IMR-90 (cell line): ENCODE data around the gene SMIM43. TPM values are rescaled to one million over a fixed set of nuclear protein-coding genes. Genes with fewer than 3 reads are reported as not detected.
A peak's percentile ranks its signal among the peaks of the same experiment; 100 is the strongest.

Experiments
- ATAC-seq: fragments of 200-7000 bp; cut with Tn5 transposase; 2 replicates; pipeline ENCODE4 v1.9.1; 2020; ENCODE audit warnings: low read depth, mild to moderate bottlenecking, moderate library complexity
- BruUV-seq: library from RNA; stranded (reverse); fragments of 400-500 nt; replicated peaks from 2 replicates; lab custom pipeline; 2021; lab: Mats Ljungman, UMichigan
- CTCF ChIA-PET: fragments of 300-600 bp; formaldehyde crosslinking; extraction: SDS; loops from one replicate; lab custom pipeline; 2021; ENCODE audit warnings: antibody characterized with exemption; lab: Yijun Ruan, JAX
- POLR2A ChIA-PET: fragments of 300-600 bp; sonication (Branson Sonifier 250); formaldehyde crosslinking; loops from one replicate; lab custom pipeline; 2022; ENCODE audit warnings: antibody characterized with exemption; ENCODE audit not compliant: unreplicated experiment; lab: Charles Lee
- DNase-seq: peaks from one replicate; pipeline ENCODE4 v3.0.0; 2013
- H2AFZ ChIP-seq: replicated peaks from 2 replicates; pipeline ENCODE3; 2013; ENCODE audit warnings: low read length, mild to moderate bottlenecking; ENCODE audit not compliant: poor library complexity
- H2AK5ac ChIP-seq: 2 replicates; pipeline ENCODE4 v1.6.1; 2013; ENCODE audit warnings: low read depth, low read length, inconsistent platforms
- H2AK9ac ChIP-seq: replicated peaks from 2 replicates; pipeline ENCODE3; 2013; ENCODE audit warnings: mild to moderate bottlenecking, low read depth, low read length, moderate library complexity; ENCODE audit not compliant: poor library complexity
- H2BK120ac ChIP-seq: 2 replicates; pipeline ENCODE4 v1.6.1; 2013; ENCODE audit warnings: low read depth, low read length, inconsistent platforms
- H2BK15ac ChIP-seq: 3 replicates; pipeline ENCODE4 v1.6.1; 2013; ENCODE audit warnings: low read depth, low read length, inconsistent platforms
- H2BK20ac ChIP-seq: 2 replicates; pipeline ENCODE4 v1.6.1; 2013; ENCODE audit warnings: low read depth, mild to moderate bottlenecking, inconsistent platforms, low read length, moderate library complexity
- H2BK5ac ChIP-seq: 2 replicates; pipeline ENCODE4 v1.6.1; 2013; ENCODE audit warnings: mild to moderate bottlenecking, low read depth, low read length, inconsistent platforms; ENCODE audit not compliant: poor library complexity, severe bottlenecking
- H3K14ac ChIP-seq: replicated peaks from 2 replicates; pipeline ENCODE4 v1.6.1; 2013; ENCODE audit warnings: low read depth, low read length, inconsistent platforms
- H3K18ac ChIP-seq: 2 replicates; pipeline ENCODE4 v1.6.1; 2013; ENCODE audit warnings: low read depth, low read length, control low read depth
- H3K23ac ChIP-seq: 2 replicates; pipeline ENCODE4 v1.6.1; 2013; ENCODE audit warnings: low read depth, low read length, inconsistent platforms
- H3K27ac ChIP-seq: 2 replicates; pipeline ENCODE4 v1.5.1; 2013; ENCODE audit warnings: mild to moderate bottlenecking, control low read depth, low read length; ENCODE audit not compliant: insufficient read depth
- H3K27me3 ChIP-seq: 2 replicates; pipeline ENCODE4 v1.6.1; 2013; ENCODE audit warnings: low read length; ENCODE audit not compliant: control insufficient read depth, insufficient read depth
- H3K36me3 ChIP-seq: 2 replicates; pipeline ENCODE4 v1.6.1; 2013; ENCODE audit warnings: low read length, mixed read lengths; ENCODE audit not compliant: control insufficient read depth, insufficient read depth
- H3K4ac ChIP-seq: 2 replicates; pipeline ENCODE4 v1.6.1; 2013; ENCODE audit warnings: low read depth, low read length, inconsistent platforms
- H3K4me1 ChIP-seq: 2 replicates; pipeline ENCODE4 v1.6.1; 2013; ENCODE audit warnings: low read length, mixed read lengths; ENCODE audit not compliant: control insufficient read depth, insufficient read depth
- H3K4me2 ChIP-seq: 2 replicates; pipeline ENCODE4 v1.6.1; 2013; ENCODE audit warnings: low read depth, mild to moderate bottlenecking, control low read depth, low read length, moderate library complexity
- H3K4me3 ChIP-seq: 2 replicates; pipeline ENCODE4 v1.5.1; 2013; ENCODE audit warnings: low read depth, mild to moderate bottlenecking, control low read depth, low read length, moderate library complexity; ENCODE audit not compliant: insufficient read depth
- H3K56ac ChIP-seq: 2 replicates; pipeline ENCODE4 v1.6.1; 2013; ENCODE audit warnings: low read length, inconsistent platforms; ENCODE audit not compliant: insufficient read depth; ENCODE audit errors: extremely low read depth
- H3K79me1 ChIP-seq, 2 experiments: 2 replicates each; pipeline ENCODE4 v1.6.1; 2013; ENCODE audit warnings: low read length in 2 of 2, inconsistent platforms in 1 of 2, low read depth in 1 of 2
- H3K9ac ChIP-seq: 2 replicates; pipeline ENCODE4 v1.6.1; 2013; ENCODE audit warnings: low read depth, low read length, control low read depth
- H3K9me1 ChIP-seq: 2 replicates; pipeline ENCODE4 v1.6.1; 2013; ENCODE audit warnings: low read length, inconsistent platforms; ENCODE audit not compliant: insufficient read depth
- H3K9me3 ChIP-seq: 2 replicates; pipeline ENCODE4 v1.6.1; 2013; ENCODE audit warnings: low read length; ENCODE audit not compliant: control insufficient read depth, insufficient read depth
- H4K20me1 ChIP-seq: 2 replicates; pipeline ENCODE4 v1.6.1; 2013; ENCODE audit warnings: low read length, inconsistent platforms; ENCODE audit not compliant: insufficient read depth
- H4K5ac ChIP-seq: 2 replicates; pipeline ENCODE4 v1.6.1; 2013; ENCODE audit warnings: mild to moderate bottlenecking, low read depth, low read length, control low read depth
- H4K8ac ChIP-seq, 2 experiments: 2 replicates each; pipeline ENCODE4 v1.6.1; 2013; ENCODE audit warnings: low read depth in 2 of 2, low read length in 2 of 2, control low read depth in 1 of 2, inconsistent platforms in 1 of 2
- H4K91ac ChIP-seq: 2 replicates; pipeline ENCODE4 v1.6.1; 2013; ENCODE audit warnings: low read depth, low read length, inconsistent platforms; ENCODE audit not compliant: insufficient read depth
- BHLHE40 ChIP-seq: fragments of 150-350 bp; IDR thresholded peaks from 2 replicates; pipeline ENCODE4 v1.6.1; 2016; ENCODE audit warnings: mild to moderate bottlenecking, low read depth, low read length
- CEBPB ChIP-seq: IDR thresholded peaks from 2 replicates; pipeline ENCODE4 v1.6.1; 2012; ENCODE audit warnings: low read depth, low read length, improper control_type of control experiment
- CHD1 ChIP-seq: IDR thresholded peaks from 2 replicates; pipeline ENCODE4 v1.6.1; 2012; ENCODE audit warnings: low read depth, low read length, improper control_type of control experiment
- ELK1 ChIP-seq: fragments of 150-350 bp; IDR thresholded peaks from 2 replicates; pipeline ENCODE4 v1.6.1; 2016; ENCODE audit warnings: low read depth, mild to moderate bottlenecking, low read length, moderate library complexity, borderline replicate concordance
- FOS ChIP-seq: fragments of 150-350 bp; IDR thresholded peaks from 2 replicates; pipeline ENCODE4 v1.6.1; 2016; ENCODE audit warnings: low read depth, low read length
- MAFK ChIP-seq: IDR thresholded peaks from 2 replicates; pipeline ENCODE4 v1.6.1; 2012; ENCODE audit warnings: low read depth, low read length, improper control_type of control experiment
- MAZ ChIP-seq: IDR thresholded peaks from 2 replicates; pipeline ENCODE4 v1.6.1; 2012; ENCODE audit warnings: low read depth, mild to moderate bottlenecking, low read length, improper control_type of control experiment, moderate library complexity, borderline replicate concordance
- MXI1 ChIP-seq: IDR thresholded peaks from 2 replicates; pipeline ENCODE4 v1.6.1; 2012; ENCODE audit warnings: low read depth, mild to moderate bottlenecking, low read length, moderate library complexity, borderline replicate concordance
- NFE2L2 ChIP-seq: fragments of 150-350 bp; IDR thresholded peaks from 2 replicates; pipeline ENCODE4 v1.6.1; 2016; ENCODE audit warnings: low read depth, mild to moderate bottlenecking, low read length
- RAD21 ChIP-seq: IDR thresholded peaks from 2 replicates; pipeline ENCODE4 v1.6.1; 2012; ENCODE audit warnings: low read length, improper control_type of control experiment
- SMC3 ChIP-seq: fragments of 150-350 bp; IDR thresholded peaks from 2 replicates; pipeline ENCODE4 v1.6.1; 2016; ENCODE audit warnings: low read depth, mild to moderate bottlenecking, antibody characterized with exemption, low read length, moderate library complexity
- dilution Hi-C: fragments of 300-500 bp; cut with HindIII; formaldehyde crosslinking; loops from one replicate; pipeline ENCODE4 v1.14.3; 2018; ENCODE audit warnings: low sequenced_read_pairs; ENCODE audit not compliant: unreplicated experiment
- in situ Hi-C: fragments of 300-500 bp; cut with MboI; formaldehyde crosslinking; loops from 3 replicates; pipeline ENCODE4 v1.14.3; 2019; ENCODE audit warnings: low sequenced_read_pairs, inconsistent platforms, mixed read lengths
- intact Hi-C: fragments of 100-400 bp; cut with micrococcal nuclease; formaldehyde crosslinking; loops from 2 replicates; pipeline ENCODE4 v1.10.0; 2022
- polyA plus RNA-seq, 3 experiments: library from polyadenylated mRNA; depleted of rRNA; stranded (reverse); fragments of >200 nt; gene quantifications; 2 replicates each; pipeline ENCODE4 v1.2.3, GENCODE V29; 2012; ENCODE audit warnings: low replicate concordance in 1 of 3
- total RNA-seq: library from RNA; depleted of rRNA; stranded (reverse); fragments of >200 nt; gene quantifications from 2 replicates; pipeline ENCODE4 v1.2.3, GENCODE V29; 2012

The SMIM43 gene
- total and polyA plus RNA-seq, 2 of the 4 experiments (the other 2 are of a cell fraction), result 1.4 to 2.8 TPM

GRCh38 chr4:121799208-121799823 lies 34.4 kb upstream of the SMIM43 start (continued):
- TF ChIP-seq RAD21, result no peak

- no peak overlapping the region for H3K56ac ChIP-seq
- intact Hi-C loops (no loop called here), in situ Hi-C loops (no loop called here), dilution Hi-C loops (no loop called here)
- 0 out of 2 replicates have a peak overlapping the region, but pooled peaks have one; percentile 38 for H4K5ac ChIP-seq
- H4K91ac ChIP-seq, result peak overlapping the region; percentile 67; the same call in 1 of the 2 replicates
- peak overlapping the region; percentile 50 for H2BK120ac ChIP-seq
- peak overlapping the region; percentile 14 for H2BK5ac ChIP-seq
- CTCF ChIA-PET, result interaction anchor here (0.6 kb wide), 1 partner anchor 13 kb away, joined by 4 read pairs; no protein-coding TSS in a partner anchor
- peak overlapping the region; percentile 65 for H2BK20ac ChIP-seq
- ATAC-seq, result peak; percentile 7; the same call in 1 of the 2 replicates
- peak overlapping the region; percentile 6; the same call in 1 of the 2 replicates for H3K9ac ChIP-seq
- H3K36me3 ChIP-seq, result no peaks in the 10 kb centered on the region
- no peak overlapping the region for H2AK9ac ChIP-seq
- no peak overlapping the region for H3K4me3 ChIP-seq
- H3K4me2 ChIP-seq, result 0 out of 2 replicates have a peak overlapping the region, but pooled peaks have one; percentile 54
- H3K79me1 ChIP-seq, result peaks cover 2 to 4% of the 10 kb centered on the region in 2 experiments; a peak in 1 of 4 replicates
- H4K20me1 ChIP-seq, result no peaks in the 10 kb centered on the region
- H4K8ac ChIP-seq, result peak overlapping the region; percentile 7 to 53; a peak in 2 of 4 replicates
- no peak overlapping the region for H2AK5ac ChIP-seq
- H3K18ac ChIP-seq, result peak overlapping the region; percentile 74; the same call in 1 of the 2 replicates
- H3K4me1 ChIP-seq, result peaks cover 13% of the 10 kb centered on the region
- H3K9me3 ChIP-seq, result no peaks in the 10 kb centered on the region
- no TSS peak for BruUV-seq
- H3K9me1 ChIP-seq, result 0 out of 2 replicates have a peak, but pooled peaks cover 2% of the 10 kb centered on the region
- no peak overlapping the region for H2BK15ac ChIP-seq
- TF ChIP-seq BHLHE40, result no peak
- no peak for TF ChIP-seq RAD21
- no peak for TF ChIP-seq ELK1
- no peak for TF ChIP-seq MAZ
- no peak for TF ChIP-seq MAFK
- no peak for TF ChIP-seq NFE2L2
- TF ChIP-seq SMC3, result no peak
- no peak for TF ChIP-seq FOS
- TF ChIP-seq MXI1, result no peak
- no peak for TF ChIP-seq CHD1
- TF ChIP-seq CEBPB, result no peak
- peak overlapping the region; percentile 23 for H3K4ac ChIP-seq
- no peak overlapping the region for H3K14ac ChIP-seq
- no peaks in the 10 kb centered on the region for H3K27me3 ChIP-seq
- no peak overlapping the region for H2AFZ ChIP-seq
- POLR2A ChIA-PET, result no interaction called here
- DNase-seq, result no peak
- peak overlapping the region; percentile 50 for H3K27ac ChIP-seq
- 0 out of 2 replicates have a peak overlapping the region, but pooled peaks have one; percentile 2 for H3K23ac ChIP-seq
Measured at GRCh38 chr4:121796283-121796682, 31.3 kb upstream of the SMIM43 start.
